GM20000 (cell line): ENCODE measurements around the gene LYPLA2.
A peak's percentile ranks its signal among the peaks of the same experiment; 100 is the strongest.

Source experiments
- DNase-seq: peaks from one replicate; pipeline ENCODE4 v3.0.0; 2012; ENCODE audit warnings: low spot score
- CTCF ChIP-seq: IDR thresholded peaks from 2 replicates; pipeline ENCODE4 v1.5.1; 2012; ENCODE audit warnings: mild to moderate bottlenecking, control low read depth; ENCODE audit errors: extremely low read depth, missing control alignments

The LYPLA2 gene

GRCh38 chr1:23768733-23769132 lies 22.2 kb upstream of the LYPLA2 start:
- no peak for DNase-seq
- TF ChIP-seq CTCF, result no peak

GRCh38 chr1:23772049-23772853 lies 18.7 kb upstream of the LYPLA2 start:
- peak; percentile 72 for DNase-seq
- TF ChIP-seq CTCF, result peak; percentile 98

- no peak for DNase-seq
- TF ChIP-seq CTCF, result no peak
Measured at GRCh38 chr1:23772854-23773242, 18.1 kb upstream of the LYPLA2 start.

DNA sequence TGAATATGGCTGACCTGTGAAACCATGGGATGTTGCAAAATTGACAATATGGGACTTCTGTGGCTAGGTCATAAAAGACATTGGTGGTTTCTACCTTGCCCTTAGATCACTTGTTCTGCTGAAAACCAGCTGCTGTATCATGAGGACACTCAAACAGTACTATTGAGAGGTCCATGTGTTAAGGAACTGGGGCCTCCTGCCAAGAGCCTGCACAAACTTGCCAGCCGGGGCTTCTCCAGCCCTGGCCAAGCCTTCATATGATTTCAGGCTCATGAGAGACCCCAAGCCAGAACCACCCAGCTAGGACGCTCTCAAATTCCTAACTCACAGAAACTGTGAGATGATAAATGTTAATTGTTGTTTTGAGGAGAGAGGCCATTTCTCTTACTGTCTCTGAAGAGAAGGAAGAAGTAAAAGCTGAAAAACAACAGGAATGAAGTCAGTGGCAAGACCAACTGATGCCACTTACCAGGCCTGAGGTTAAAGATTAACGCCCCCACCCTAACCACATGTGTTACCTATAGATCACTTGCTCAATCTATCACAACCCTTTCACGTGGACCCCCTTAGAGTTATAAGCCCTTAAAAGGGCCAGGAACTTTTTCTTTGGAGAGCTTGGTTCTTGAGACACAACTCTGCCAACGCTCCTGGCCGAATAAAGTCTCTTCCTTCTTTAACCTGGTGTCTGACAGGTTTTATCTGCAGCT lies 16.6 kb upstream of the LYPLA2 start:
- no peak for DNase-seq
- TF ChIP-seq CTCF, result no peak

GRCh38 chr1:23776217-23776616 lies 14.7 kb upstream of the LYPLA2 start:
- no peak for TF ChIP-seq CTCF
- no peak for DNase-seq

GRCh38 chr1:23777979-23778814 lies 12.7 kb upstream of the LYPLA2 start, which contains the start of gene PITHD1:
TSS of gene PITHD1 (plus strand) at chr1:23778418. CDS start at chr1:23778516, 98 bp downstream.
- peak; percentile 96 for DNase-seq
- no peak for TF ChIP-seq CTCF
